ENCODE measurements around the gene FAM13B. TPM values are rescaled to one million over a fixed set of nuclear protein-coding genes. Genes with fewer than 3 reads are reported as not detected.

The FAM13B gene
- total and polyA plus RNA-seq, 2 of the 8 experiments (the other 6 are each of a cell fraction or from before 2014, with no cell fraction given) = 6.4 to 17.0 TPM

DNA sequence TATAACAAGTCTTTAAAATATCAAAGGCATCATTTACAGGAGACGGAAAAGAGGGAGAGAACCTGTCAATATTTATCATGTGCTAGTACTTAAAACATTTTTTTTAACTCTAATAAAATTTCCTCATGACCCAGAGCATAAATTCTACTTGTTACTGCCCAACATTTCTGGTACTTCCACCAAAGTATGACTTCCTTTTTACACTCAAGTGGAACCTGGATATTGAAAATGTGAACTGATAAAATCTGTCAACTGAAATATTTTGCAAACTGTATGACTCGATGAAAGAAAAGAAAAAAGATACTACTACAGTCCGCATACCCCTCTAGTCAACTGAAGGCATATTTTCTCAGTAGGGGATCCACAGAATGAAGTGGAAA is 37.1 kb downstream of the FAM13B start:
- Histone ChIP-seq H4K8ac (ENCODE audit: extremely low read depth, insufficient read depth, low read length) (no peak overlapping the region), H3K14ac (ENCODE audit: insufficient read length) (no peak overlapping the region), H2BK12ac (ENCODE audit: low read depth, low read length) (no peak overlapping the region), H3K56ac (replicated peaks; ENCODE audit: insufficient read length, low read depth, low read length) (no peak overlapping the region), H3K4me2 (ENCODE audit: insufficient read depth in 1 of 2, low read depth in 2 of 2, low read length in 2 of 2) (no peak overlapping the region), H2BK120ac (replicated peaks; ENCODE audit: low read depth, low read length) (no peak overlapping the region), H2AFZ (ENCODE audit: low read length) (no peak overlapping the region), H3K23me2 (ENCODE audit: low read depth, low read length) (no peaks in the 10 kb centered on the region), H2BK15ac (ENCODE audit: low read length) (no peak overlapping the region), H3K4ac (replicated peaks; ENCODE audit: insufficient read length, low read depth, low read length) (no peak overlapping the region), H3K4me1 (replicated peaks in 1 of 4; ENCODE audit: control insufficient read depth in 3 of 4, insufficient read depth in 4 of 4, low read length in 3 of 4) (no peaks in the 10 kb centered on the region), H3K18ac (ENCODE audit: extremely low read depth, low read length) (no peak overlapping the region), H3K4me3 (ENCODE audit: extremely low read depth in 1 of 4, insufficient read depth in 2 of 4, low read depth in 3 of 4, low read length in 4 of 4) (no peak overlapping the region), H2AK5ac (ENCODE audit: low read depth, low read length) (no peak overlapping the region), H3K9me3 (ENCODE audit: insufficient read depth in 2 of 2, low read depth in 1 of 2, low read length in 1 of 2) (no peaks in the 10 kb centered on the region), H4K5ac (ENCODE audit: insufficient read length, low read depth, low read length) (no peak overlapping the region), H3K23ac (ENCODE audit: insufficient read length) (no peak overlapping the region), H2BK20ac (ENCODE audit: low read length) (no peak overlapping the region), H3K79me1 (ENCODE audit: low read depth, low read length) (no peaks in the 10 kb centered on the region; the same call in 1 of the 2 replicates), H3K36me3 (ENCODE audit: control insufficient read depth in 2 of 4, insufficient read depth in 4 of 4, low read length in 3 of 4) (peaks cover 0 to 9% (median 3%) of the 10 kb centered on the region in 4 experiments; a peak in 5 of 8 replicates), H2BK5ac (ENCODE audit: low read depth, low read length) (no peak overlapping the region), H4K91ac (replicated peaks; ENCODE audit: insufficient read length, low read length) (no peak overlapping the region), H3K79me2 (ENCODE audit: control insufficient read depth in 1 of 2, insufficient read depth in 2 of 2, low read length in 2 of 2) (peaks cover 0 to 37% of the 10 kb centered on the region in 2 experiments; a peak in 2 of 4 replicates), H3K27me3 (replicated peaks in 1 of 4; ENCODE audit: control insufficient read depth in 3 of 4, extremely low read depth in 1 of 4, insufficient read depth in 3 of 4, low read length in 3 of 4) (no peaks in the 10 kb centered on the region), H4K20me1 (replicated peaks in 1 of 2; ENCODE audit: control insufficient read depth in 1 of 2, insufficient read depth in 2 of 2, low read length in 2 of 2) (peaks cover 0 to 2% of the 10 kb centered on the region in 2 experiments), H3K9ac (replicated peaks in 1 of 4; ENCODE audit: extremely low read depth in 1 of 4, low read depth in 3 of 4, low read length in 3 of 4) (no peak overlapping the region), H3K27ac (ENCODE audit: low read depth, low read length) (no peak overlapping the region)
- DNase-seq (ENCODE audit: low read depth in 1 of 2, low spot score in 2 of 2) (no peak), FAIRE-seq (no peak)
- TF ChIP-seq BCL11A (IDR thresholded peaks at IDR 0.05; ENCODE audit: low read depth in 2 of 2, low read length in 2 of 2) (no peak), NRF1 (IDR thresholded peaks at IDR 0.05; ENCODE audit: low read depth, low read length) (no peak), MAFK (IDR thresholded peaks at IDR 0.05; ENCODE audit: low read depth, low read length) (no peak), BRCA1 (IDR thresholded peaks at IDR 0.05; ENCODE audit: low read depth, low read length) (no peak), CHD1 (IDR thresholded peaks at IDR 0.05; ENCODE audit: low read depth, low read length) (no peak), HDAC2 (IDR thresholded peaks at IDR 0.05; ENCODE audit: borderline replicate concordance in 1 of 2, low read depth in 2 of 2, low read length in 2 of 2) (no peak), CTCF (IDR thresholded peaks at IDR 0.05; ENCODE audit: control extremely low read depth in 1 of 3, insufficient read depth in 1 of 3, low read depth in 1 of 3, low read length in 3 of 3) (no peak), SIRT6 (IDR thresholded peaks at IDR 0.05; ENCODE audit: low read length) (no peak), BACH1 (IDR thresholded peaks at IDR 0.05; ENCODE audit: low read length) (no peak), SIX5 (IDR thresholded peaks at IDR 0.05; ENCODE audit: low read depth, low read length) (no peak), TAF1 (IDR thresholded peaks at IDR 0.05; ENCODE audit: low read depth, low read length) (no peak)
- ChIA-PET POLR2A (ENCODE audit: partially characterized antibody) (interaction anchor here (0.6 kb wide), 1 partner anchor 9 kb away, joined by 3 read pairs; no protein-coding TSS in a partner anchor), CTCF (ENCODE audit: partially characterized antibody) (interaction anchor here (0.9 to 1.3 kb wide), 2 partner anchors 48 to 69 kb away, joined by 4 to 6 read pairs; no protein-coding TSS in a partner anchor)
- 89% methylated on average over 3 of the region's 3 CpGs; no CpG with 5 or more reads in 1 of the 2 experiments for WGBS, 2 experiments (ENCODE audit: extremely low coverage in 1 of 2, insufficient coverage in 1 of 2, insufficient read length in 1 of 2, insufficient replicate concordance in 2 of 2, low coverage in 1 of 2, low lambda C conversion rate in 2 of 2, missing lambda C conversion rate in 1 of 2)

All from H1 (cell line).